Activated T-helper 1 cell treated with anti-CD3 and anti-CD28 coated beads, Interleukin-12 subunit alpha, Interleukin-12 subunit beta, Interleukin-2, Interleukin-4 antibody, amounts not matched to agents 30 ng/mL and 10 ng/mL and 1 ng/mL, durations not matched to agents 14 hours and 24 hours and 36 hours (primary cell): Measurements from ENCODE around the gene PPIE. TPM values are rescaled to one million over a fixed set of nuclear protein-coding genes. Genes with fewer than 3 reads are reported as not detected.

Experiments used
- total RNA-seq: library from RNA; stranded (reverse); gene quantifications from 2 replicates; pipeline ENCODE4 v1.2.3, GENCODE V29; 2022

PPIE gene
- total RNA-seq, 1 donor from 2014 or later: 68.1 TPM

Other genes with a start within 250 kb of the PPIE start
- not detected in 2 replicates for gene BMP8A, start 247.2 kb upstream of the PPIE start, total RNA-seq
- gene PABPC4, start 162.1 kb upstream of the PPIE start, total RNA-seq: 343 and 347 TPM in 2 replicates
- 0.10 TPM in 2 replicates for gene HEYL, start 99.2 kb upstream of the PPIE start, total RNA-seq
- 2.8 TPM in 2 replicates for gene NT5C1A, start 66.8 kb upstream of the PPIE start, total RNA-seq
- gene HPCAL4, start 47.4 kb upstream of the PPIE start, total RNA-seq: 0.69 and 0.75 TPM in 2 replicates
- 1.6 and 1.7 TPM in 2 replicates for gene OXCT2, start 32.5 kb downstream of the PPIE start, total RNA-seq
- gene BMP8B, start 50.0 kb downstream of the PPIE start, total RNA-seq: 0.31 and 0.42 TPM in 2 replicates
- 22.7 and 23.7 TPM in 2 replicates for gene TRIT1, start 144.6 kb downstream of the PPIE start, total RNA-seq
- gene MYCL, start 163.0 kb downstream of the PPIE start, total RNA-seq: 0.56 and 0.62 TPM in 2 replicates
- 55.3 and 56.2 TPM in 2 replicates for gene MFSD2A, start 216.3 kb downstream of the PPIE start, total RNA-seq